Measurements from ENCODE around the gene ITPR1.
A peak's percentile ranks its signal among the peaks of the same experiment; 100 is the strongest.

Gene ITPR1

DNA sequence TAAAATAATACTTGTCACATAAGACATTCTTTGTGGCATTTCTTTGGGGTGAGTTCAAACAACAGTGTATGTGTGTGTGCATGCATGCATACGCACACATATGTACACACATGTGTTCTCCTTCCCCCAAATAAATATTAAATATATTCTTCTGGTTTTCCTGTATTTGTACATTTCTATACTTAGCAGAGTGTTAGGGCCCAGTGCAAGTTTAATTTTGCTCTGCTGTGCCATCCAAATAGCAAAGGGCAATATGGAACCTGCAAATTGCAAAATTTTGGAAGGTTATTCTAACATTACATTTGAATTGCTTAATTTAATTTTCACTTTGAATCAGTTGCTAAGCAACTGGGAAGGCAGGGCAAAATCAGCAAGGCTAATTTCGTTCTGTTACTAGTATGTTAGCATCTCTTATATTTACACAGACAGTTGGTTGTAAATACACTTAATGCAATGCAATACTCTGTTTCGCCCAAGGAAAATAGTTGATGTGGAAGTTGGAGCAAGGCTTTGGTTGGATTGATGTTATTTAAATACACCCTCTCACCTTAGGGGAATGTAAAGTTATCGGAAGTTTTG is 130.4 kb downstream of the ITPR1 start:
- no peak for DNase-seq (ENCODE audit: extremely low spot score, insufficient read length, low read depth)
- no peak for FAIRE-seq

DNA sequence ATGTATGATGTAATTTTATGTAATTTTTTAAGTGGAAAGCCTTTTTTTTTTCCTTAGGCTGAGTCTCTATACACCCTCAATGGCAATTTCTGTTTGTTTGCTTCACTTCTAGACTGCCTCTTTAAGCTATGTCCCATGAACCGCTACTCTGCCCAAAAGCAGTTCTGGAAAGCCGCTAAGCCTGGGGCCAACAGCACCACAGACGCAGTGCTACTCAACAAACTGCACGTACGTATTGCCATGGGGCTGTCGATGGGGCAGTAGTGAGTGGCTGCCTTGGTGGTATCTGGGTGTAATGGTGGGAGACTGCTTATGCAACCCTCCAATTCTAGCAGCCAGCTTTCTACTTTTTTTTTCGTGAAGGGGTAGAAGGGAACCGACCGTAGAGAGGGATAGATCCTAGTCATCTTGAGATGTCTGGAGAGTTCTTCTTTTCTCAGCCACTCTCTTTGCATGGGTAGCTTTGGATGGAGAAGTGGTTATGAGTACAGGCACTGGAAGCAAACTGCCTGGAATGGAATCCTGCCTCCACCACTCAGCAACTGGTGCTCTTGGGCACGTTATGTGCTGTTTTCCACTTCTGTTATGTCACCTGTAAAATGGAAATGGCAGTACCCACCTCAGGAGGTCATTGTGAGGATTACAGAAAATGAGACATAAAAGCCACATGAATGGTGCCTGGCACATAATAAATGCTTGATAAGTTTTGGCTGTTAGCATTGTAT is 134.7 kb downstream of the ITPR1 start:
- no peak for FAIRE-seq

DNA sequence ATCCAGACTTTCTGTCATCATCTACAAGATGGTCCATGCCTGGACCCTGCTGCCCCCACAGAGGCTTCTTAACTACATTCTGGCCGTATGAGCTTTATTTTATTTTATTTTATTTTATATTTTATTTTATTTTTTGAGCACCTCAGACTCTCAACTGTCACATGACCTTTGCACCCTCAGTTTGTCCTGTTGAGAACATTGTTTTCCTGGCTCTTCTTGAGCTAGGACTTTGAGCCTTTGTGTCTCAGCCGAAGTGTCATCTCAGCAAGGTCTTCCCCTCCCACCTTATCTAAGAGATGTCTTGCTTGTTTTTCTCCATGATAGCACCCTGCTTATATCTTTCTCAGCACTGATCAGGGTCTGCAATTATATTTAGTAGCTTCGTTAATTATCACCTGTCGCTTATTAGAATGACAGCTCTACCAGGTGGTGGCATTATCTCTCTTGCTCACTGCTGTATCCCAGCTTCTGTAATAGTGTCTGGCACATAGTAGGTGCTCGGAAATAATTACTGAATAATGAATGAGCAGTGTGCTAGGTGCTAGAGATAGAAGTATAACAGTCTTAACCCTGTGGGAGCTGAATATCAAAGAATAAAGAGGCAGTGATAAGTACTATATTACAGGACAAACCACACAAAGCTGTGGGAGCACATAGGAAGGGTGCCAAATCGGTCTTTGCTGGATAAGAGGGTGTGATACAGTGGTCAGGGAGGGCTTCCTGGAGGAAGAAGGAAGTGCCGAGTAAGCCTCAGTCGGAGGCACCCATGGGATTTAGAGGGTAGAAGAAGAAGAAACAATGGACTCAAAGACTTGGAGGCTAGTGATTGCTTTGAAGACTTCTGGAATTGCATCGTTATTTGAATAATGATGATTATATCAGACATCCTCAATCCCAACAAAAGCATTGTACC is 136.2 kb downstream of the ITPR1 start:
- DNase-seq (ENCODE audit: extremely low spot score, insufficient read length, low read depth) = no peak
- FAIRE-seq = no peak

More for the DNA sequence above, 134.7 kb downstream of the ITPR1 start:
- no peak for DNase-seq (ENCODE audit: extremely low spot score, insufficient read length, low read depth)

DNA sequence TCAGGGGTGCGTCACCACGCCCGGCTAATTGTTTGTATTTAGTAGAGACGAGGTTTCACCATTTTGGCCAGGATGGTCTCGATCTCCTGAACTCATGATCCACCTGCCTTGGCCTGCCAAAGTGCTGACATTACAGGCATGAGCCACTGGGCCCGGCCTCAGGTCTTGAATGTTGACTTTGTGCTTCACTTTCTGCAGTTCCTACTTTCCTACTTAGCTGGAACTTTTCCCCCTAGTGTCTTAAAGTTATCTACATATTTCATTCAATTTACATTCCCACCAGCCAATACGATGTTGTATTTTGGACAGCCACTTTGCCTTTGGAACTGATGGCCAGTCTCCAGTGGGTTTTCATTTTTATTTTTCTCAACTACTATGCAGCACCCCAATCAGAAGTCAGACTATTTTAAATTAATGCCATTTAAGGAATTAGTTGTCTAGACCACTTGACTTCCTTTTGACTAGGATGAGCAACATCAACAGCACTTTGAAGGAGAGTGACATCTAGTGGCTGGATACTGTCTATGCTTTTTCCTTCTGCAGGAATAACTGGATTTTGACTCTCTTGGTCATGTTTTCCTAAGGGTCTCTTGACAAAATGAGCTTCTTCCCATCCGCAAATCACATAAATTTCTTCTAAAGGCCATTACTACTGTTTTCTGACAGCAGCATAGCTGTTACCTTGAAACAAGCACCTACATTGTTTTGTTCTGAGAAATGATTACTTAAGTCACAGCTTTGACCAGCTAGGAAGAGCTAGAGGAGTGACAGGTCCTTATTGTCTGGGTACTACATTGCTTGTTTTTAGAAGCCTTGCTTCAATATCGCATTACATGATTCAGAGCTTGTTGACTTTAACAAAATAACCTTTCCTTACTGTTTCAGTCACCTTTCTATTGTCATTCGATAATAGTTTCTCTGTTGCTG is 140.2 kb downstream of the ITPR1 start:
- FAIRE-seq (peak; percentile 80), DNase-seq (ENCODE audit: extremely low spot score, insufficient read length, low read depth) (peak; percentile 37)

DNA sequence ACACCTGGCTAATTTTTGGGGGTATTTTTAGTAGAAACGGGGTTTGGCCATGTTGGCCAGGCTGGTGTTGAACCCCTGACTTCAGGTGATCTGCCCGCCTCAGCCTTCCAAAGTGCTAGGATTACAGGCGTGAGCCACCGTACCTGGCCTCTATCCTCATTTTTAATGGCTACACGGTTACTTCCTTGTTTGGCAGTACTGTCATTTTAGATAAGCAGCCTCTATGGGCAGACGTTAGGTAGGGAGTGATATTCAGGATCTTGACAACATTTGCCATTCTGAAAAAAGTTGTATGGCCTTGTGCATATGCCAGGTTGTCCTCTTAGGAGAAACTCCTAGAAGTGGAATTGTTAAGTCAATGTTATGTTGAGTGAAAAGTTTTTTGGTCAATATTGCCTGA is 141.7 kb downstream of the ITPR1 start:
- no peak for FAIRE-seq
- no peak for DNase-seq (ENCODE audit: extremely low spot score, insufficient read length, low read depth)

DNA sequence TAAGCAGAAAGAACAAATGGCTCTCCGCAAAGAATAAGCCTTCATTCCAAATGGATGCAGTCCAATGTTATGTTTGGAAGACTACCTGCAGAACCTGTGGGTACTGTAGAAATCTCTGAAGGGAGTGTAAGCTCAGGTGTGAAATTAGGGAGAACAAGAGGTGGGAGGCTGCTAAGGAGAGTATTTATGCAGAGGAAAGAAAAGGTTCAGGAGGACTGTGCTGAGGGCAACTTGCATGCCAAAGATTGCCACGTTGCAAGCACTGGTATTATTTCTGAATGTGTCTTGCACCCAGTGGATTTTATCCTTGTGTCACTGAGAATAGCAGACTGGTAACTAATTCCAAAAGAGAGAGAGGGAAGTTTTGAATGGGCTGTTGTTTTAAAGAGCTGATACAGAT is 144.1 kb downstream of the ITPR1 start:
- DNase-seq (ENCODE audit: extremely low spot score, insufficient read length, low read depth) = no peak
- no peak for FAIRE-seq

DNA sequence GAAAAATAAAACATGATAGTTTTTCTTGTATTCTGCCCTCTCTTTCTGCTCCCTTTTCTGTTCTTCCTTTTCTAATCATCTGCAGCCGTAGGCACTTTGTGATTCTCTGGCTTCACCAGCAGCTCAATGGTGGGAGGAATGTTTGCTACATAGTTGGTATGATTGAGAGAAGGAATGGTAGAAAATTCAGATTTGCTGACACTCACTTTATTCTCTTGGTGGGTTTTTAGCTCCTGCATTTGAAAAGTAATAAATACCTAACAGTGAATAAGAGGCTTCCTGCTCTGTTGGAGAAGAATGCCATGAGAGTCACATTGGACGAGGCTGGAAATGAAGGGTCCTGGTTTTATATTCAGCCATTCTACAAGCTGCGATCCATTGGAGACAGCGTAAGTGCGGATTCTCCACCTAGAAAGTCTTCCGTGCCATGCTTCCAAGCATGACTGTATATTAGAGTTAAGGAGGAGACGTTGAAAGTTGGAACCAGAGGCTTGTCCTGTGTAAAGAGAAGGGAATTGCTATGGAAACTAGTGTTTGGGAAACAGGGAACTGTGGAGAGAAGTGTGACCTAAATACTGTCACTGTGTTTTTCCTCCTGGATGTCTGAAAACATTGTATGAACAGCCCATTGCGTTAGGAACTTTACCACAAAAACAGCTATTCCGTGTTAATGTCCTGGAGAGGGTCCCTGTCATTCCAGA is 148.9 kb downstream of the ITPR1 start:
- FAIRE-seq (no peak), DNase-seq (ENCODE audit: extremely low spot score, insufficient read length, low read depth) (no peak)

DNA sequence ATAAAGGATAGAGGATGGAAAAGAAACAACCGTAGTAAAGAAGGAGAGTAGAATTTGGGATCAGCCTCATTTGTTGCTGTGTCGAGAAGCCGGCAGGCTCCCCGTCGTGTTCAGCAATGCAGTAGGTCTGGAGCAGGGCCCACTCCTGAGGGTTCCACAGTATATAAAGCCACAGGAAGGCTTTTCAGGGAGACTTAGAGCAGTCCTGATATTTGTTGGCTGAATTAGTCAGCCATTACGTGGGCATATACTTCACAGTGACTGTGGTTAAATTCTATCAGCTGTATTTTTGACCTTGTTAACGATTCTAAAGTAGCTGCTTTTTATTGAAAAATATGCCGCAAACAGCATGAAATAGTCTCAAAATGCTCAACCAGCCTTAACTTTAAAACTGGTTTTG is 149.5 kb downstream of the ITPR1 start:
- DNase-seq (ENCODE audit: extremely low spot score, insufficient read length, low read depth) (no peak), FAIRE-seq (no peak)

DNA sequence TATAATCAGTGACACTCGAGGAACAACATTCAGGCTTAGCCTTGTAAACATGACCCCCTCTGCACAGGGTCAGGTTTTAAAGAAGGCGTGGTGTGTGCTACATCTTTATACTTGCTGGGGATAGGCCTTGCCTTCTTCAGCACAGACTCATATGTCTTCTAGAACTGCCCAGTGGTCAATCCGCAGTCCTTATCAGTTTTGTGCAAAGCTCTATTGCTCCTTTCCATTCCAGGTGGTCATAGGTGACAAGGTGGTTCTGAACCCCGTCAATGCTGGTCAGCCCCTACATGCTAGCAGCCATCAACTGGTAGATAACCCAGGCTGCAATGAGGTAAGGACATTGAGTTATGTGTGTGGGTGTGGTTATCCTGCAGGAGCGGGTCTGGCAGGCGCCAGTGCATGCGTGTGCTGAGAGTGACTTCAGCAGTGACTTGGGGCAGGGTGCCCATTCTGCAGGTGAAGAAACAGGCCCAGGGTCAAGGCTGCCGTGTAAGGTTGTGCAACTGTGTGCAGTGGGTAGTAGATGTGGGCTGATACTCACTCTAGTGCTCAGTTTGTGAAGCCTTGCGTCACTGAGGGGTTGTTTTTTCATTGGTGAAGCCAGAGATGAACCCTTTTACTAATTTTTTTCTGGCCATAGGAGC is 150.9 kb downstream of the ITPR1 start:
- FAIRE-seq = no peak

DNA sequence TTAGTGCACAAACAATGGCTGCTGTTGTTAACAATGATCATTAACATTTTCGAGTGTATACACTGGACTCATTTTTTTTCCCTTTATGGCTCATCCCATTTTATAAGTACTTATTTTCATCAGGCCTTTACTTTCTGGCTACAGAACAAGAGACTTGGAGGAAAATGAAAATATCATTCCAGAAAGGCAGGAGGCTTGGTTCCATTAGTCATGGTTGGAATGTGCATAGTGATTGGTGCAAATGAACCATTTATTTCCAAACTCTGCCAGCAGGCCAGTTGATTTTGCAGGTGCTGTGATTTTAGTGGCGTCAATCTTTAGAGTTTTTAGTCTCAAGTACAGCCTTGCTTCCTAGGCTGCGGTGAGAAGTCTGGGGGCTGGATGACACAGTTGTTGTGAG is 151.8 kb downstream of the ITPR1 start:
- no peak for FAIRE-seq
- no peak for DNase-seq (ENCODE audit: extremely low spot score, insufficient read length, low read depth)

More for the DNA sequence above, 150.9 kb downstream of the ITPR1 start:
- no peak for DNase-seq (ENCODE audit: extremely low spot score, insufficient read length, low read depth)

DNA sequence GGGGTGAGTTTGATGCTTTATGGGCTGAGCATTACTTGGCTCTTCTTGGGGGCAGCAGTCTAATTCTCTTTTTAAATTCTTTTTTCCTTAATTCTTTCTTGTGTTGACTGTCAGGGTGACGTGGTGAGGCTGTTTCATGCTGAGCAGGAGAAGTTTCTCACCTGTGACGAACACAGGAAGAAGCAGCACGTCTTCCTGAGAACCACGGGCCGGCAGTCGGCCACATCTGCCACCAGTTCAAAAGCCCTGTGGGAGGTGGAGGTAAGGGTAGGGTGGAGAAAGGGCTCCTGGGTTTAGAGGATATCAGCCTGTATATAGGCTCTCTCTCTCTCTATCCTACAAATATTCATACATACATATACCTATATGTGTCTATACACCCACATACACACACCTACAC is 152.3 kb downstream of the ITPR1 start:
- FAIRE-seq (no peak), DNase-seq (ENCODE audit: extremely low spot score, insufficient read length, low read depth) (no peak)

DNA sequence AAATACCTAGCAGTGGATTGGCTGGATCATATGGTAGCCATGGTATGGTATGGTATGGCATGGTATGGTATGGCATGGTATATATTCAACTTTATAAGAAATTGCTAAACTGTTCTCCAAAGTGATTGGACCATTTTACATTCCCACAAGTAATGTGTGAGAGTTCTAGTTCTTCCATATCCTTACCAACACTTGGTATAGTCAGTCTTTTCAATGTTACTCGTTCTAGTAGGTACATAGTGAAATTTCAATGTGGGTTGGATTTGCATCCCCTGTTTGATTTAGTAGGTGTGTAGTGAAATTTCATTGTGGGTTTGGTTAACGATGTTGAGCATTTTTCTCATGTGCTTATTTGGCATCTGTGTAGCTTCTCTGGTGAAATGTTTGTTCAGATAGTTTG is 154.3 kb downstream of the ITPR1 start:
- no peak for DNase-seq (ENCODE audit: extremely low spot score, insufficient read length, low read depth)
- FAIRE-seq = peak; percentile 33

DNA sequence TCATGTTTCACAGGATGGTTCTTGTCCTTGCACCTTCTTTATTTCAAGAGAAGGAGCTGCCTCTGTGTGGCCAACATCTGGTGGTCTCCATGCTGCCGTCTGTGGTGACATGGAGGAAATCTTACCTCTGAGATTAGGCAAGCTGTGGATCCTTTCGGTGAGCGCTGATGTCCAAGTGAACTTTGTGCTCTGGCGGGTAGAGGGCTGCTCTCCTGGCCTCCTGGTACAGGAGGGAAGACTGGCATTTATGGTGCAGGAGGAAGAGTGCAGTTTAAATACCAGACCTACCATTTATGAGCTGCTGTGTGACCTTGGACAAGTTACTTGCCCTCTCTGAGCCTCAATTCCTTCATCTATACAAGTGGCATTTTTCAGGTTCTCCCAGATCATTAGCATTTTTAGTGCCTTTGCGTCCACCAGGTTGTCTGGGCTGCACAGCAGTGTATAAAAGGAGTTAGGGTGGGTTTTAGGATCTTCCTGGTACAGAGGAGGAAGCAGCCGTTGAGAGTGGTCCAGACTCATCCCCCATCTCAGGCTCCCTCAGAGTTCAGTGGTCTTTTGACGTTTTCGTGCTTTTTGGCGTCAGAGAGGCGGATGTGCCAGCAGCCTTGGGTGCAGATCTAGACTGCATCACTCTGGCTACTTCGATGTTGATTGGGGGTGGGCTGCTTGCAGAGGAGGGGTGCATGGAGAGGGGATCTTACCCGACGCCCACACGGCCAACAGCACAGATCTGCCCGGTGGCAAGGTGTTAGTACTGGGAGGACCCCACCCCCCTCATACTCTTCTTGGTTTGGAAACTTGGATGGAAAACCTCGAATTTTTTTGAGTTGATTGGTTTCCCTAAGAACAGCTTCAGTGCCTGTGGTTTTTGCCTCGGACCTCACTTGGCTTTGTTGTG is 162.2 kb downstream of the ITPR1 start:
- DNase-seq (ENCODE audit: extremely low spot score, insufficient read length, low read depth) = no peak
- FAIRE-seq = no peak

DNA sequence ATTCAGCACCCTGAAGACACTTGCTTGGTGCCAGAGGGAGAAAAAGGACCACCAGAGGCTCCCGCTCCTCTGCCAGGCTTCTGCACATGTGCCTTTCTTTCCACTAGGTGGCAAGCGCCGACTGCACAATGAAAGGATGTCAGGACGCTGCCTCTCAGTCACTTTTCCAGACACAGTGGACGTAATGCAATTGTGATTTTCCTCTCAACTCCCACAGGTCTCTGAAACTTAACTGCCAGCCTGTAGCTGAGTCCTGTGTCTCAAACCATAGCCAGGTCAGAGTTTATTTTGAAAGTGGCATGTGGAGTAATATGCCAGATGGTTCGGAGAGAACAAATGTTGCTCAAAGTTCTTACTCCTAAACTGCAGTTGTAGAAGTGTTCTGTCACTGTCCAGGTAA is 162.9 kb downstream of the ITPR1 start:
- DNase-seq (ENCODE audit: extremely low spot score, insufficient read length, low read depth) (no peak), FAIRE-seq (no peak)

DNA sequence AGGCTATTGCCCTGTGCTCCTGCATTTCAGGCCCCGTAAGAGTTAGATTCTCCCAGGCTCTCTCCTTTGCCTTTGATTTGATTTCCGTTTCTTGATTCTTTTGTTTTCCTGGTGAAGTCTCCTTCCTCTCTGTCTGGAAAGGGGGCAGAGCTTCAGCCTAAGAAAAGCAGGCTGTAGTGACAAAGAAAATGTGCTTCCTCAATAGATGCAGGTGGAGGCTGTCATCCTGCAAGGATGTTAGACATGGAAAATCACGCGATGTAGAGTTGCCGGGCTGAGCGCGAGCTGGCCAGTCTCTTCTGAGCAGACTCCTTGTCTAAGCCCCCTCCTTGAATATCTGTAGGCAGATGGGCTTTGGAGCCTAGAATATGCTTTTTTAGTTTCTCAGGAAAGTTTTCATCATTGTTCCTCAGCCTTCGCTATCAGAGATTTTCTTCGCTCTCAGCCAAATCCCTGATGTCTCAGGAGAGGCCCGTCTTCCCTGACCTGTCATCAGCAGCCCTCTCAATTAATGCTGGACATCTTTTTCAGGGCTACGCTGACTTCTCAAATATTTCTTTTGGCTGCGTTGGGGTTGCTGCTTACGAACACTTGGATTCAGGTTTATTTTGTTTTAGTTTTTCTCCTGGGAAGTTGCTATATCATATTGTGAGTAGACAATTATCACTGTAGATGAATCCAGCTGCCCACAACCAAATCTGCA is 163.6 kb downstream of the ITPR1 start:
- no peak for DNase-seq (ENCODE audit: extremely low spot score, insufficient read length, low read depth)

DNA sequence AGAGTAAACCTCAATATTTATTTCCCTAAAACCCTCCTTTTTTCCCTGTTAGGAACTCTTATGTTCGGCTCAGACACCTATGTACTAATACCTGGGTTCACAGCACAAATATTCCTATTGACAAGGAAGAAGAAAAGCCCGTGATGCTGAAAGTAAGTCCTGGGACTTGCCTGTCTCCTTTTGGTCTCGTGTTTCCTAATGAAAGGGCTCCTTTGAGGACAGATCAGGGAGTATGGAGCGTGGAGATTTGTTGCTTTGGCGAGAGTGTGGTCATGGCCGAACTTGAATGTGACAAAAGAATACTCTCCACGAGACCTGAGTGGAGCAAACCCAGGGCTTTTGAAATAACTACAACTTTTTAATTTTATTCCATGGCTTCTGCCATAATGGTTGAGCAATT is 167.8 kb downstream of the ITPR1 start:
- DNase-seq (ENCODE audit: extremely low spot score, insufficient read length, low read depth) (no peak), FAIRE-seq (no peak)

More for the DNA sequence above, 163.6 kb downstream of the ITPR1 start:
- no peak for FAIRE-seq

DNA sequence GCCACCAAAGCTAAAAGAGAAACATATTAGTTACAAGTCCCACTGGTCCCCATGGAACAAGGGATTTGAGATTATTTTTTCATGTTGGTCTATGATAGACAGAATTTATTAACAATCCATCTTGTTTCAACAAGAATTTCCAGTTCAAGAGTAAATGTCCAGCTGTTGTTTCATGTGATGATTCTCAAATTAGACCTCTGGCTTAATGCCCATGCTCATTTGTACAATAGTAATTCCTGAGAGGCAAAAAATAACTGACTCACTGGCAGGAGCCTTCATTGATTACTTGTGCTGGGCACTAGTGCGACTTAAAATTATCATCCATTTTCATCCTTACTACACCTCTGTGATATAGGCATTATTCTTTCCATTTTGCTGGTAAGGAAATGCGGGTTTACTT is 171.3 kb downstream of the ITPR1 start:
- FAIRE-seq (no peak), DNase-seq (ENCODE audit: extremely low spot score, insufficient read length, low read depth) (no peak)
